GM18951 (cell line): ENCODE data around the gene MICU1.

Experiments used
- POLR2A ChIP-seq: IDR thresholded peaks from 4 replicates; pipeline ENCODE4 v1.6.1; 2011; ENCODE audit warnings: mild to moderate bottlenecking; ENCODE audit not compliant: insufficient read length, insufficient read depth; ENCODE audit errors: extremely low read depth
- in situ Hi-C: fragments of 300-500 bp; cut with MboI; formaldehyde crosslinking; loops from one replicate; pipeline ENCODE4 v1.12.0; 2022; ENCODE audit warnings: low sequenced_read_pairs, mixed read lengths, inconsistent platforms; ENCODE audit not compliant: unreplicated experiment

The MICU1 gene

DNA sequence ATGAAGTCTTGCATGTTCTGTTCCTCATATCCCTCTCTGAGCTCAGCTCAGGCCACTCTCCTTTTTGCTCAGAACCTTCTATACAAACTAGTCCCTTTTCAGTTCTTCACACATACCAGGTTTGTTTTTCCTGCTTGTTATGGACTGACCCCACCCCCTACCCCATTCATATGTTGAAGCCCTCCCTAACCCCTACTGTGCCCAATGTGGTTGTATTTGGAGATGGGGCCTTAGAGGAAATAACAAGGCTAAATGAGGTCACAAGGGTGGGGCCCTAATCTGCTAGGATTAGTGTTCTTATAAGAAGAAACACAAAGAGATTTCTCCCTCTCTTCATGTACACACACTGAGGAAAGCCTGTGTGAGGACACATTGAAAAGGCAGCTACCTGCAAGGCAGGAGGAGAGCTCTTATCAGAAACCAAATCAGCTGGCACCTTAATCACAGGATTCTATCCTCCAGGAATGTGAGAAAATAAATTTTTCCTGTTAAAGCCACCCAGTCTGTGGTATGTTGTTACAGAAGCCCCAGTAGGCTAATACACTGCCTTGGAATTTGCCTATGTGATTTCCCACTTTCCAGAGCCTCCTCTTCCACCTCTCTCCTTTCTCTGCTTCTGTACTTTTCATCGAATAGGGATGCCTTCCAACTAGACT is 203.9 kb downstream of the MICU1 start:
- in situ Hi-C loops: no loop called here
- no peak for TF ChIP-seq POLR2A

DNA sequence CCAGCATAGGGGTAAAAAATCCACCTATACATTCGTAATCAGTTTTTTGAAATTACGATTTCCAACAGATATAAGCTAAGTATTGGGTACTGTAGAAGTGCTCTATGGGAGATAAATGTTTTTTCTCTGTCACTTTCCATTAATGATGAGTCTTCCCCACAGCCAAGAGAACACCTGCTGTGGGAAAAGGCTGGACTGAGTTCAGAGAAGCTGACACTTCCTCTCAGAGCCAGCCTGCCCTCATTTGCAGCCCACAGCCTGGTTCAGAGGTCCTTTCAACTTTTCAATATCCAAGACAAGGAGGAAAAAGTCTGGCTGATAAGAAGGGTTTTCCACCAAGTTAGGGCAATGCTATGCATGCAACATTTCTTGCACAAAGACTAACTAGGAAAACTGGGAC is 206.6 kb downstream of the MICU1 start:
- no peak for TF ChIP-seq POLR2A

DNA sequence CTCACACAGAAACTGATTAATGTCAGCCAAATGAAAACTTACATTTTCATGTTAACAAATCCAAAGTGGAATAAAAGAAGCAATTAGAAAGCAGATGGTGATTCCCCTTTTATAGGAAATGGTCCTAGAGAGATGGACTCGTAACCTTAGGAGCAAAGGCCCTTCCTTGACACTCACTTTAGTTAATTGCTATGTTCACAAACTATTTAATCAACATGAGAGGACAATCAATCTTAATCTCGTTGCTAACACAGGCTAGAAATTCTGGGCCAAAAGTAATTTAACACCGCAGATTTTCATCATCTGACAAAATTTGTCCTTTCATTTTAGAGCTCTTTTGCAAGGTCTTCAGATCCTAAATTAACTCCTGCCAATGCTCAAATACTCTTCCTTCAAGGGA is 207.2 kb downstream of the MICU1 start:
- in situ Hi-C loops: no loop called here
- TF ChIP-seq POLR2A: no peak

More for the DNA sequence above, 206.6 kb downstream of the MICU1 start:
- in situ Hi-C loops: no loop called here

DNA sequence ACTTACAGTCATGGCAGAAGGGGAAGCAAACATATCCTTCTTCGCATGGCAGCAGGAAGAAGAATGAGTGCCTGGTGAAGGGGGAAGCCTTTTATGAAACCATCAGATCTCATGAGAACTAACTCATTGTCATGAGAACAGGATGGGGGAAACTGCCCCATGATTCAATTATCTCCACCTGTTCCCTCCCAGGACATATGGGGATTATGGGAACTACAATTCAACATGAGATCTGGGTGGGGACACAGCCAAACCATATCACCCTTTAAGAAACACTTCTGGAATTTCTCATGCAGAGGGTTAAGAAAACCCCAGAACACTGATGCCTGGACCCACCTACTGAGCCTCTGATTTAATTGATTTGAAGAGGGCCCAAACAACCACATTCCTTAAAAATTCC is 207.9 kb downstream of the MICU1 start:
- no peak for TF ChIP-seq POLR2A
- in situ Hi-C loops: no loop called here

DNA sequence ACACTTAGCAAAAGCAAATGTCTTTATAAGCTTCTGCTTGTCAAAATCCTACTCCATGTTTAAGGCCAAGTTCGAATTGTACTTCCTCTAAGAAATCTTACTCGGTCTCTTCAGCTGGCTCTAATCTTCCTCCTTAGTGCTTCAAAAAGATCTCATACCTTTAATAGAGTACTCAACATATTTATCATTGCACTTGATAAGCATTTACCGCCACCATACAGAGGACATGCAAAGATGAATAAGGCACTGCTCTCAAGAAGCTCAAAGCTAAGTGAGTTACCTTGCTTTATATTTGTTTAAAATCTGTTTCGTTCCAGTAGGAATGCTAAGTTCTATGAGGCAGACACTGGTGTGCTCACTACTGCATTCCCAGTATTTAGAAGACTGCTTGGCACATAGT is 209.2 kb downstream of the MICU1 start:
- in situ Hi-C loops: no loop called here

DNA sequence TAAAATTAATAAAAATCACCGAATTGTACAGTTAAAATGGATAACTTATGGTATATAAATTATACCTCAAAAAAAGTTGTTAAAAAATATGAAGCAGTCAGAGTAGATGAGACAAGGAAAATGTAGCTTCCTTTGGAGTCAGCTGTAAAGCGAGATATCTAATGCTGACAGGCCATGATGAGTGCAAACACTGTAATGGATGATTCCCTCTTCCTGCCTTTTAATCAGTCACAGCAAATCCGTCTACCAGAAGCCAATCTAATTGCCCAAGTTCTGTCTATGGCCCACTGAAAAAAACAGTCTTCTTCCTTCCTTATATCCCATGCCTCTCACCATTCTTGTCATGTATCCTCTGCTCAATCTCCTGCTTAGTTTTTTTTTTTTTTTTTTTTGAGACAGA is 211.2 kb downstream of the MICU1 start:
- TF ChIP-seq POLR2A: no peak

More for the DNA sequence above, 209.2 kb downstream of the MICU1 start:
- no peak for TF ChIP-seq POLR2A

DNA sequence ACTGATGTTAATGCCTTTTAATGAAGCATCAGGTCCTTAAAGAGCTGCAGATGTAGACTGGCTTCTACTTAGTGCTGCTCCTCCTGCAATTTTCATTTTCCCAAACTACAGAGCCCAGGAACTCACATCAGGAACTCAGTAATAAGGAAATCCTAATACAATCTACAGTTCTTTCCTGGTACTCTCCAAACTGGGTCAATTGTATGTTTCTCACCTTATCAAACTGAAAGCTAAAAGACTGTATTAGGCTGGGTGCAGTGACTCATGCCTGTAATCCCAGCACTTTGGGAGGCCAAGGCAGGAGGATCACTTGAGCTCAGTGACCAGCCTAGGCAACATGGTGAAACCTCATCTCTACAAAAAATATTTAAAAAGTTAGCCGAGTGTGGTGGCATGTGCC is 216.7 kb downstream of the MICU1 start:
- in situ Hi-C loops: no loop called here
- TF ChIP-seq POLR2A: no peak

More for the DNA sequence above, 211.2 kb downstream of the MICU1 start:
- in situ Hi-C loops: no loop called here

DNA sequence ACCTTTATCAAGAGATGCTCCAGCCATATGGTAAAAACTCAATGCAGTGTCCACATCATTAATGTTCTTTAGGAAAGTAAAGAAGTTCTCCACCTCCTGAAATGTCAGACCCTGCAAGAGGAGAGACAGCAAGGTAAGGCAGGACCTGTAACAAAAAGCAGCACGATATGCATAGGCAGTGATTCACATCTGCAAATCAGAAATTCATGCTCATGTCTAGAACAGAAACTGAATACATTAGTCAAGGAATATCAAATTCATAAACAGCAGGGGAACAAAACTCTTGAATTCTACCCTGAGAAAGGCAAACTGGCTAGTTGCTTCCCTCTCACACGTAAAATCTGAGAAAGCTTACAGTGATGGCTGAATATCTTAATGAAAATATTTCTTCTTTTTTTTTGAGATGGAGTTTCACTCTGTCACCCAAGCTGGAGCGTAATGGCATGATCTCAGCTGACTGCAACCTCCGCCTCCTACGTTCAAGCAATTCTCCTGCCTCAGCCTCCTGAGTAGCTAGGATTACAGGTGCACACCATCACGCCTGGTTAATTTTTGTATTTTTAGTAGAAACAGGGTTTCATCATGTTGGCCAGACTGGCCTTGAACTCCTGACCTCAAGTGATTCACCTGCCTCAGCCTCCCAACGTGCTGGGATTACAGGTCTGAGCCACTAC is 217.8 kb downstream of the MICU1 start:
- no peak for TF ChIP-seq POLR2A
- in situ Hi-C loops: no loop called here

DNA sequence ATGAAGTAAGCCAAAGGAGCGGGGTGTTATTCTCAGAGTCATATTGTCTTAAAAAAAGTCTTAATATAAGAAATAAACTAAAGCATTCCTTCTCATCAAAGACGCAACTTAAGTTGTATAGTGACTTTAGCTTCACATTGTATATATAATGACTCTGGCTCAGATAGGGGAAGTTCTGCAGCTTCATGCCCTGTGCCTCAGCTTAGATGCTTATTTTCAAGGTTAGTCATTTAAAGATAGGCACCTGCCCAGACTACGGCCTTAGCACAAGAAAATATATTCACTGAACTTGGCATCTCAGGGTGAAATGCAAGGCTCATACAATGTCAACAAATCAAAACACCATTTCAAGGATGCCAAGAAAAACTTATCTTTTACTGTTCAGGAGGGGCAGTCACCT is 218.4 kb downstream of the MICU1 start:
- in situ Hi-C loops: no loop called here
- no peak for TF ChIP-seq POLR2A

DNA sequence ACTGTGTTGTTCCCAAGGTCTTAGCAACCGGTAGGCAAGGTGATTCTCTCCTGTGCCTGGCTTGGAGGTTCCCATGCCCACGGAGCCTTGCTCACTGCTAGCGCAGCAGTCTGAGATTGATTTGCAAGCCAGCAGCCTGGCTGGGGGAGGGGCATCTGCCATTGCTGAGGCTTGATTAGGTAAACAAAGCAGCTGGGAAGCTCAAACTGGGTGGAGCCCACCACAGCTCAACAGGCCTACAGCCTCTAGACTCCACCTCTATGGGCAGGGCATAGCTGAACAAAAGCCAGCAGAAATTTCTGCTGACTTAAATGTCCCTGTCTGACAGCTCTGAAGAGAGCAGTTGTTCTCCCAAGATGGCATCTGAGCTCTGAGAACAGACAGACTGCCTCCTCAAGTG is 230.3 kb downstream of the MICU1 start:
- in situ Hi-C loops: loop anchor here (25.0 kb wide), 1 partner anchor 767 kb away; the partner anchor contains the start of genes ECD and FAM149B1

DNA sequence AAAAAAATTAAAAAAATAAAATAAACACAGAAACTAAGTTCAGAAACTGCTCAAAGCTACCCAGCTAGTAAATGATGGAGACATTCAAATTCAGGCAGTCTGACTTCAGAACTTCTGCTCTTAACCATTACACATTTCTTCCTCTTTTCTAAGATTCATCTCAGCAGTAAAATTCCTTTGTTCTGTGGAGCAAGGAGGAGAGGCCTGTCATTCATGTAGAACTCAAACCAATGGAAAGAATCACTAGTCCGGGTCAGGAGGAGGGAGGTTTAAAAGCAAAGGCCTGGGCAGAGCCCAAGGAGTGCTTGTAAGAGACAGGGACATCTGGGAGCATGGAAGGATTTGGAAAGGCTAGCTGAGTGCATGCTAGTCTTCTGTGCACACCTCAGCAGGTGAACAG is 233.3 kb downstream of the MICU1 start:
- in situ Hi-C loops: loop anchor here (25.0 kb wide), 1 partner anchor 770 kb away; the partner anchor contains the start of genes ECD and FAM149B1
- no peak for TF ChIP-seq POLR2A

DNA sequence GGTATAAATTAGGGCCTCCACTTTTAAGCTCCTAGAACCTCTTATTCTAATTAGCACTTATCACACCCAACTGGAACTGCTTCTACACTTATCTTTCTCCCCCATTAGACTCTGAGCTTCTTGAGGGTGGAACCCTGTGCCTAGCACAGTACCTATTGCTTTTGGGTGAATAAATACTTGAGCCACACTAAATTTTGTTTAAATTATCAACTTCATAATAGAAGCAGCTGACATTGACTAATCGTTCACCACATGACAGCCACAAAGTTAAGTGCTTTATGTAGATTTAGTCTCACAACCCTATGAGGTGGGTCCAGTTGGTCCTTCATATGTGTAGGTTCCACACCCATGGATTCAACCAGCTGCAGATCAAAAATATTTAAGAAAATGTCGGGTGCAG is 235.1 kb downstream of the MICU1 start:
- in situ Hi-C loops: loop anchor here (25.0 kb wide), 1 partner anchor 772 kb away; the partner anchor contains the start of genes ECD and FAM149B1
- TF ChIP-seq POLR2A: no peak

DNA sequence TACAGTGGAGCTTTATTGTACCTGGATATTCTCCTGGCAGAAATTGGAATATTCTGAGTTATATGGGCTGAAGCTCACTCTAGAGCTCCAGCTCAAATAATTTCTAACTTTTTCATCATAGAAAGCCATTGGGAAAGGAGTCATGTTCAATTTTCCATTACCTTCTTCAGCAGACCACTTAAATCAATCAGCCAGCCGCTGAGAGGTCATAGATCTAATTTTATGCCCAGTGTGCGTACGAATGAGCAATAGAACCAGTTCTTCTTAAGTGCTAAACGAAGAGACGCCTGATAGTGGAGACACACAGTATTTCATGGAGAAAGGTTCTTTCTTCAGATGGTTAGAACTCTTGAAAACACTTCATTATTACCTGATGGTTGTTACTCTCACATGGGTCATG is 236.2 kb downstream of the MICU1 start:
- no peak for TF ChIP-seq POLR2A
- in situ Hi-C loops: loop anchor here (25.0 kb wide), 1 partner anchor 773 kb away; the partner anchor contains the start of genes ECD and FAM149B1

DNA sequence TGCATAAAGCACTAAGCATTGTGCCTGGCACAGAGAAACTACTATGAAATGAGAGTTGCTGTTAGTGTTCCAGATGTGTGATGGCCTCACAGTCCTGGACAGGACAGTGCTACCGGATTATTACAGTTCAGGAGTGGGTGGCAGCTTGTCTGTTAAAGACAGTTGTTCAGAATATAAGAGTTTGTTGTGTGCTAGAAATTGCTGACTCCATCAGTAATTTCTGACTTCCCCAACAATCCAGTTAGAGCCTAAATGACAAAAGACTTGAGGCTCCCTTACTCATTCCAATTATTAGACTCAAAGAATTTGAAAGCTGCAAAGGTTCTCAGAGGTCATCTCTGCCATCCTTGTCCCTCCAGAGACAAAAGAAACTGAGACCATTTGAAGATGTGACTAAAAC is 236.9 kb downstream of the MICU1 start:
- in situ Hi-C loops: loop anchor here (25.0 kb wide), 1 partner anchor 773 kb away; the partner anchor contains the start of genes ECD and FAM149B1
- no peak for TF ChIP-seq POLR2A

DNA sequence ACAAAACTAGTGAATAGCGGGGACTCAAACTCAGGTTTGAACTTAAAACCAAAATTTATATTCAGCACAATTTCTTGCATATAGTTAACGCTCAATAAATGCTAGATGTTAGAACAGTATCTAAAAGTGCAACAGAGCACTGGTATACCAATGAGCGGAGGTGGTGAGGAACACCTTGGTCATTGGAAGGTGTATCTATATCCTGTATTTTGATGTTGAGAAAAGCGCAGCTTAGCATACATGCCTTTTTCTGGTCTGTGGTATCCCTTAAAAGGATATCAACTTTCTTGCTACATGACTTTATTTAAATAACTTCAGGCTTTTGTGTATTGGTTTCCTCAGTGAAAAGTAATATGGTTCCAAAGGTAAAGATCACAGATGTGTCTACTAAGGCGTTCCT is 237.8 kb downstream of the MICU1 start:
- no peak for TF ChIP-seq POLR2A

More for the DNA sequence above, 237.8 kb downstream of the MICU1 start:
- in situ Hi-C loops: loop anchor here (25.0 kb wide), 1 partner anchor 774 kb away; the partner anchor contains the start of genes ECD and FAM149B1
